Stomach (tissue), 4 donors: ENCODE measurements around the gene CACNG4.

Source experiments
- CTCF ChIP-seq, 7 experiments: fragments of 450-650 bp in 4 of 7; fragments of 200-600 bp in 3 of 7; sonication (generic) in 3 of 7; IDR thresholded peaks; one replicate each; pipeline ENCODE4 v1.5.1; 2016 to 2019; ENCODE audit warnings: antibody characterized with exemption in 7 of 7, control low read depth in 2 of 7, mild to moderate bottlenecking in 1 of 7
- POLR2A ChIP-seq, 4 donors: fragments of 450-650 bp; IDR thresholded peaks; one replicate each; pipeline ENCODE4 v1.6.1; 2016; ENCODE audit warnings: antibody characterized with exemption in 4 of 4, control low read depth in 2 of 4, mild to moderate bottlenecking in 1 of 4, moderate library complexity in 1 of 4

- TF ChIP-seq POLR2A (IDR thresholded peaks at IDR 0.05) (no peak), CTCF (IDR thresholded peaks at IDR 0.05) (no peak)
Measured at GRCh38 chr17:67067571-67068482, 103.3 kb downstream of the CACNG4 start.
